HUES64 (cell line): ENCODE results near the gene TOX3.

Experiments used
- H3K27ac ChIP-seq: 2 replicates; pipeline ENCODE4 v1.7.0; 2013; ENCODE audit warnings: low read depth, low read length, inconsistent platforms
- H3K27me3 ChIP-seq: 2 replicates; pipeline ENCODE4 v1.6.1; 2013; ENCODE audit warnings: mild to moderate bottlenecking, low read length; ENCODE audit not compliant: insufficient read depth
- H3K36me3 ChIP-seq: 2 replicates; pipeline ENCODE4 v1.6.1; 2013; ENCODE audit warnings: mild to moderate bottlenecking, low read length; ENCODE audit not compliant: insufficient read depth
- H3K4me1 ChIP-seq: 2 replicates; pipeline ENCODE4 v1.6.1; 2013; ENCODE audit warnings: mild to moderate bottlenecking, low read length, moderate library complexity; ENCODE audit not compliant: insufficient read depth
- H3K4me3 ChIP-seq: 2 replicates; pipeline ENCODE4 v1.5.1; 2013; ENCODE audit warnings: mild to moderate bottlenecking, low read length, moderate library complexity
- H3K9ac ChIP-seq: 2 replicates; pipeline ENCODE4 v1.6.1; 2013; ENCODE audit warnings: mild to moderate bottlenecking, low read depth, low read length
- H3K9me3 ChIP-seq: 2 replicates; pipeline ENCODE4 v1.6.1; 2013; ENCODE audit warnings: low read depth, low read length; ENCODE audit not compliant: insufficient read depth
- WGBS: fragments of 150-250, 120-280 bp; methylation state at CpG from one replicate; pipeline ENCODE4 v1.1.7; 2013; ENCODE audit warnings: missing lambda C conversion rate; 5-methylcytosine and 5-hydroxymethylcytosine counted together

Gene TOX3

DNA sequence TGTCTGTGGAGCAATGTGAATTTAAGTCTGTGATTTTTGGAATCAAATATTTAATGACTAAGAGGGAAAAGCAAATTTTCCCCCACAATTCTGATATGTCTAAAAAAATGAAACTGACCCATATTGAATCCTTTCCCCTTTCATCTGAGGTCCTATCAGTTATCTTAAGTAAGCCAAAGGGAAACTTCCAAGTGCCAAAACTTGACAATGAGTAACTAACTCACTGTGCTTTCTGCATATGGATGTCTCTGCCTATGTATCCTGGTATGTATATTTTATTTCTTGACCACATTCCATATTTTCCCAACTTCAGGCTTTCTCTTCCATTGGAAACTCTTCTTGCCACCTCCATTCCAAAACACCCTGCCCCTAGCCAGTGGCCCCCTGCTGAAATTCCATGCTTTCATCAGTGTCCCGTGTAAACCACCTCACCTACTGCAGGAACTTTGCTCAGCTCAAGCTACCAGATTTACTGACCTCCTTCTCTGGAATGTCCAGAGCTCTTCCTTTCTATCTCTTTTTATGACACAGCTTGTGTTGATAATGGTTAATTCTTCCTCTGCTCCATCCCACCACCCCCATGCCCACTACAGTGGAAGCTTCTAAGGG is 59.0 kb downstream of the TOX3 start:
- H3K4me3 ChIP-seq = no peak overlapping the region
- H3K27ac ChIP-seq = no peak overlapping the region
- H3K4me1 ChIP-seq = no peaks in the 10 kb centered on the region
- no peaks in the 10 kb centered on the region for H3K9me3 ChIP-seq
- no peaks in the 10 kb centered on the region for H3K27me3 ChIP-seq
- H3K36me3 ChIP-seq = 0 out of 2 replicates have a peak, but pooled peaks cover 4% of the 10 kb centered on the region
- no peak overlapping the region for H3K9ac ChIP-seq
- WGBS = 91% methylated on average over 1 of the region's 1 CpG

- Histone ChIP-seq H3K27me3 (no peaks in the 10 kb centered on the region), H3K9ac (no peak overlapping the region), H3K4me3 (no peak overlapping the region), H3K4me1 (peaks cover 10% of the 10 kb centered on the region), H3K9me3 (no peaks in the 10 kb centered on the region), H3K27ac (no peak overlapping the region), H3K36me3 (no peaks in the 10 kb centered on the region)
- 94% methylated on average over 3 of the region's 3 CpGs for WGBS
Observed at GRCh38 chr16:52480237-52480636, 66.7 kb downstream of the TOX3 start.

- Histone ChIP-seq H3K4me3 (no peak overlapping the region), H3K4me1 (peaks cover 13% of the 10 kb centered on the region), H3K27ac (no peak overlapping the region), H3K27me3 (no peaks in the 10 kb centered on the region), H3K36me3 (no peaks in the 10 kb centered on the region), H3K9ac (no peak overlapping the region), H3K9me3 (no peaks in the 10 kb centered on the region)
- WGBS = 96% methylated on average over 2 of the region's 2 CpGs
Observed at GRCh38 chr16:52476111-52476510, 70.8 kb downstream of the TOX3 start.

- peaks cover 26% of the 10 kb centered on the region for H3K4me1 ChIP-seq
- no peak overlapping the region for H3K27ac ChIP-seq
- no peaks in the 10 kb centered on the region for H3K9me3 ChIP-seq
- no peaks in the 10 kb centered on the region for H3K27me3 ChIP-seq
- H3K9ac ChIP-seq = no peak overlapping the region
- no peak overlapping the region for H3K4me3 ChIP-seq
- no peaks in the 10 kb centered on the region for H3K36me3 ChIP-seq
- WGBS = 92% methylated on average over 4 of the region's 4 CpGs
Observed at GRCh38 chr16:52474679-52475078, 72.3 kb downstream of the TOX3 start.

- Histone ChIP-seq H3K9me3 (no peaks in the 10 kb centered on the region), H3K36me3 (no peaks in the 10 kb centered on the region), H3K9ac (no peak overlapping the region), H3K4me3 (no peak overlapping the region), H3K27ac (no peak overlapping the region), H3K27me3 (no peaks in the 10 kb centered on the region), H3K4me1 (peaks cover 41% of the 10 kb centered on the region)
- WGBS = 98% methylated on average over 5 of the region's 5 CpGs
Observed at GRCh38 chr16:52473096-52473495, 73.8 kb downstream of the TOX3 start.

GRCh38 chr16:52471650-52472370 is 75.1 kb downstream of the TOX3 start:
- no peaks in the 10 kb centered on the region for H3K9me3 ChIP-seq
- no peak overlapping the region for H3K9ac ChIP-seq
- no peak overlapping the region for H3K4me3 ChIP-seq
- no peaks in the 10 kb centered on the region for H3K27me3 ChIP-seq
- no peak overlapping the region for H3K27ac ChIP-seq
- peaks cover 50% of the 10 kb centered on the region for H3K4me1 ChIP-seq
- 95% methylated on average over 6 of the region's 7 CpGs for WGBS
- no peaks in the 10 kb centered on the region for H3K36me3 ChIP-seq

DNA sequence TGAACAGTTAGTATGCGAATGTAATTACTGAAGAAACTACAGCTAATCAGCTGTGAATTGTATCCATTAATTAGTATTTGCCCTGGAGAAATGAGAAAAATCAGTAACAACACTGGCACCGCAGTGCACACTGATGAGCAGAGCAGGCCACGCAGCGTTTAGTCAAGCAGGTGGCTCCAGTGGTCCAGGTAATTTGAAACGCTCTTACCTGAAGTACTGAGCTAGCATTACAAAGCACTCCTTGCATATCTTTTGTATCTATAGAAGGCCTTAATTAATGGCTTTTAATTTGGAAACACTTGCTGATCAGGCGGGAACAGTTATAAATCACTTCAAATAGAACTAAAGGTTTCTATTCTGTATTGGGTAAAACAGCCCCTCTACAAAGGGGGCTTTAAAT is 76.4 kb downstream of the TOX3 start:
- no peaks in the 10 kb centered on the region for H3K27me3 ChIP-seq
- no peaks in the 10 kb centered on the region; the same call in 1 of the 2 replicates for H3K36me3 ChIP-seq
- no peak overlapping the region for H3K27ac ChIP-seq
- no peak overlapping the region for H3K9ac ChIP-seq
- WGBS = 71% methylated on average over 5 of the region's 6 CpGs
- H3K9me3 ChIP-seq = no peaks in the 10 kb centered on the region
- H3K4me3 ChIP-seq = no peak overlapping the region
- H3K4me1 ChIP-seq = peaks cover 54% of the 10 kb centered on the region

DNA sequence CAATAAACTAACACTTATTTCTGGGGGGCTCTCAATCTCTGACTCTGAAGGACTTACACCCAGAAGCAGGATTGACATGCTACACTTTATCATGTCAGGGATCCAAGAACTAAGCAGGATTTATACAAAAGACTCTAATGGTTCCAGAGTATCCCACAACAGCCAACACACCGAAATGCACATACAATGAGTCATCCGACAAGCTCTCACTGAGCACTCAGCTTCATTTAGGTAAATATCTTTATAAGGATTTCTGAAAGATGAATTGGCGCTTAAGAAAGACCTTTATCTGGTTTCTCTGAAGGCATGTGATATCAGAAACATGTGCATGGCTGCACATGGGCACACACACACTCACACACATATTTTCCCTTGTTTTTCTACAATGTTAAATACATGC is 77.2 kb downstream of the TOX3 start:
- Histone ChIP-seq H3K4me3 (no peak overlapping the region), H3K4me1 (peaks cover 50% of the 10 kb centered on the region), H3K36me3 (no peaks in the 10 kb centered on the region; the same call in 1 of the 2 replicates), H3K27me3 (no peaks in the 10 kb centered on the region), H3K9me3 (no peaks in the 10 kb centered on the region), H3K9ac (no peak overlapping the region), H3K27ac (no peak overlapping the region)
- 93% methylated on average over 3 of the region's 3 CpGs for WGBS

GRCh38 chr16:52469091-52469490 is 77.9 kb downstream of the TOX3 start:
- Histone ChIP-seq H3K4me1 (peaks cover 50% of the 10 kb centered on the region), H3K4me3 (no peak overlapping the region), H3K9me3 (no peaks in the 10 kb centered on the region), H3K27ac (no peak overlapping the region), H3K36me3 (peaks cover 4% of the 10 kb centered on the region), H3K9ac (no peak overlapping the region), H3K27me3 (no peaks in the 10 kb centered on the region)
- WGBS = 97% methylated on average over 5 of the region's 6 CpGs

GRCh38 chr16:52467753-52468152 is 79.2 kb downstream of the TOX3 start:
- Histone ChIP-seq H3K4me1 (peaks cover 52% of the 10 kb centered on the region), H3K9ac (no peak overlapping the region), H3K36me3 (peaks cover 17% of the 10 kb centered on the region), H3K4me3 (no peak overlapping the region), H3K9me3 (no peaks in the 10 kb centered on the region), H3K27ac (no peak overlapping the region), H3K27me3 (no peaks in the 10 kb centered on the region)
- 98% methylated on average over 1 of the region's 1 CpG for WGBS

DNA sequence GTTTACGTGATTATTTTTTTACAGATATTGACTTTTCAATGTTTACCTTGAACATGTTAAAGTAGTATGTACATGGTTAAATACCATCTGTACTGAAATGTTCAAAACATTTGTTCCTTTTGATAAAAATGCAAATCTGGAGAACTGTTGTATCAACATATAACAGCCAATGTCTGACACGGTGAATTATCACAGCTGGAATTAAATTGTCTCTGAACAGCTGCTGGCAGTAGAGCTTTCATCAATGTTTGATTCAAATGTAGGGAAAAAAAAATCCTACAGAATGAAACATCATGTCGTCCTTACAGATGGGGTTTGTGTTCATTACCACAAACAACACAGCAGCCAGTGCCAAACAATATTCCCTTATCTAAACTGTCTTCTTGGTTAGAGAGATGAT is 79.9 kb downstream of the TOX3 start:
- WGBS = 100% methylated on average over 1 of the region's 3 CpGs
- Histone ChIP-seq H3K36me3 (peaks cover 20% of the 10 kb centered on the region), H3K27me3 (no peaks in the 10 kb centered on the region), H3K4me1 (peaks cover 57% of the 10 kb centered on the region), H3K9me3 (no peaks in the 10 kb centered on the region), H3K4me3 (no peak overlapping the region), H3K27ac (no peak overlapping the region), H3K9ac (no peak overlapping the region)
